MM.1S (cell line): ENCODE data around the gene ZBTB7C.

Experiments used
- EZH2 ChIP-seq: fragments of 300-600 bp; sonication (generic); optimal IDR thresholded peaks from 2 replicates; pipeline ENCODE3; 2017; ENCODE audit warnings: low read depth, mild to moderate bottlenecking, antibody characterized with exemption, low read length, mixed read lengths
- EZH2phosphoT487 ChIP-seq: fragments of 300-600 bp; sonication (generic); IDR thresholded peaks from 2 replicates; pipeline ENCODE4 v1.6.1; 2018; ENCODE audit warnings: antibody characterized with exemption, low read length
- TF ChIP-seq, protein P1 (sequence below): fragments of 300-600 bp; sonication (generic); IDR thresholded peaks from 2 replicates; pipeline ENCODE4 v1.5.1; 2016; ENCODE audit warnings: antibody characterized with exemption, low read length, mixed read lengths

DNA sequence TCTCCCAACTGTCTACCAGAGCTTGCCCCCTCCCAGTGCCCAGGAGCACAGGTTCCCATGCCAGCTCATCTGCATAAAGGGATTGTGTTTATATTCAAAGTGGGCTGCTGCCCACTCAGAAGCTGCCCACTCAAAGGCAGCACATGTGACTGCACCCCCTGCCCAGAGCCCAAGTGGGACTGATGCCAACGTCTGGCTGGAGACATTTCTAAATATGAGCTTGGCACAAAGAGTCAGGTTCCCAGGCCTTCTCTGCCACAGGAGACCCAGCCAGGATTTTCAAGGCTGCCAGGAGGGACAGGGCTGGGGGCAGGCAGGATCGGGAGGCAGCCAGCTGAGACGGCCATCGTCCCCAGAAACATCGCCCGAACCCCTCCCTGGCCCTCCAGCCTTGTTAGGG lies 67.1 kb downstream of the ZBTB7C start:
- TF ChIP-seq, protein P1, sequence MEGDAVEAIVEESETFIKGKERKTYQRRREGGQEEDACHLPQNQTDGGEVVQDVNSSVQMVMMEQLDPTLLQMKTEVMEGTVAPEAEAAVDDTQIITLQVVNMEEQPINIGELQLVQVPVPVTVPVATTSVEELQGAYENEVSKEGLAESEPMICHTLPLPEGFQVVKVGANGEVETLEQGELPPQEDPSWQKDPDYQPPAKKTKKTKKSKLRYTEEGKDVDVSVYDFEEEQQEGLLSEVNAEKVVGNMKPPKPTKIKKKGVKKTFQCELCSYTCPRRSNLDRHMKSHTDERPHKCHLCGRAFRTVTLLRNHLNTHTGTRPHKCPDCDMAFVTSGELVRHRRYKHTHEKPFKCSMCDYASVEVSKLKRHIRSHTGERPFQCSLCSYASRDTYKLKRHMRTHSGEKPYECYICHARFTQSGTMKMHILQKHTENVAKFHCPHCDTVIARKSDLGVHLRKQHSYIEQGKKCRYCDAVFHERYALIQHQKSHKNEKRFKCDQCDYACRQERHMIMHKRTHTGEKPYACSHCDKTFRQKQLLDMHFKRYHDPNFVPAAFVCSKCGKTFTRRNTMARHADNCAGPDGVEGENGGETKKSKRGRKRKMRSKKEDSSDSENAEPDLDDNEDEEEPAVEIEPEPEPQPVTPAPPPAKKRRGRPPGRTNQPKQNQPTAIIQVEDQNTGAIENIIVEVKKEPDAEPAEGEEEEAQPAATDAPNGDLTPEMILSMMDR = no peak
- TF ChIP-seq EZH2 (no peak), EZH2phosphoT487 (no peak)
